ENCODE results near the gene DYSF.

GRCh38 chr2:71629771-71630453 lies 176.6 kb downstream of the DYSF start:
- TF ChIP-seq, protein P1, sequence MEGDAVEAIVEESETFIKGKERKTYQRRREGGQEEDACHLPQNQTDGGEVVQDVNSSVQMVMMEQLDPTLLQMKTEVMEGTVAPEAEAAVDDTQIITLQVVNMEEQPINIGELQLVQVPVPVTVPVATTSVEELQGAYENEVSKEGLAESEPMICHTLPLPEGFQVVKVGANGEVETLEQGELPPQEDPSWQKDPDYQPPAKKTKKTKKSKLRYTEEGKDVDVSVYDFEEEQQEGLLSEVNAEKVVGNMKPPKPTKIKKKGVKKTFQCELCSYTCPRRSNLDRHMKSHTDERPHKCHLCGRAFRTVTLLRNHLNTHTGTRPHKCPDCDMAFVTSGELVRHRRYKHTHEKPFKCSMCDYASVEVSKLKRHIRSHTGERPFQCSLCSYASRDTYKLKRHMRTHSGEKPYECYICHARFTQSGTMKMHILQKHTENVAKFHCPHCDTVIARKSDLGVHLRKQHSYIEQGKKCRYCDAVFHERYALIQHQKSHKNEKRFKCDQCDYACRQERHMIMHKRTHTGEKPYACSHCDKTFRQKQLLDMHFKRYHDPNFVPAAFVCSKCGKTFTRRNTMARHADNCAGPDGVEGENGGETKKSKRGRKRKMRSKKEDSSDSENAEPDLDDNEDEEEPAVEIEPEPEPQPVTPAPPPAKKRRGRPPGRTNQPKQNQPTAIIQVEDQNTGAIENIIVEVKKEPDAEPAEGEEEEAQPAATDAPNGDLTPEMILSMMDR (IDR thresholded peaks at IDR 0.05): no peak
- TF ChIP-seq POLR2A (IDR thresholded peaks at IDR 0.05): no peak
